ENCODE data around the gene CDH4.

Gene CDH4

DNA sequence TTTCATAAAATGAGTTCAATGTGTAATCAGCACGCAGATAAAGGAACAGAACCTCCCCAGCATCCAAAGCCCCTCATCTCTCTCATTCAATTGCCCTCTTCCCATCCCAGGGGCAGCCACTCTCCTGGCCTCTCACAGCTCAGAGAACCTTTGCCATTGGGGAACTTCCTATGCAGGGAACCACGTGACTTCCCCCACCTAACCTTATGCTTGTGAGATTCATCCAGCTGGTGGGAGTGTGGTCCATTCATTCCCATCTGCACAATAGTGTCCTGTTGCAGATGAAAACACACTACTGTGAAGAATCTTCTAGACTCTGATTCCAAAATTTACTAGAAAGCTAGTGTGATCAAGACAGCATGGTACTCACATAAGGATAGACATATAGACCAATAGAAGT is 299.3 kb downstream of the CDH4 start:
- Histone ChIP-seq H3K4me3 (ENCODE audit: low read depth, low read length) (no peak overlapping the region), H3K36me3 (ENCODE audit: control insufficient read depth, insufficient read depth, low read length) (no peaks in the 10 kb centered on the region), H3K27me3 (ENCODE audit: control insufficient read depth, insufficient read depth, low read length) (peaks cover 4% of the 10 kb centered on the region; the same call in 1 of the 2 replicates), H3K9me3 (ENCODE audit: control insufficient read depth, insufficient read depth, low read length) (peaks cover 9% of the 10 kb centered on the region; the same call in 1 of the 2 replicates), H3K9ac (ENCODE audit: low read depth, low read length) (no peak overlapping the region), H3K27ac (ENCODE audit: low read depth, low read length) (no peak overlapping the region), H3K4me1 (ENCODE audit: control insufficient read depth, insufficient read depth, low read length) (no peaks in the 10 kb centered on the region)

GRCh38 chr20:61554617-61555016 is 302.6 kb downstream of the CDH4 start:
- Histone ChIP-seq H3K27me3 (ENCODE audit: control insufficient read depth, insufficient read depth, low read length) (peaks cover 4% of the 10 kb centered on the region; the same call in 1 of the 2 replicates), H3K36me3 (ENCODE audit: control insufficient read depth, insufficient read depth, low read length) (no peaks in the 10 kb centered on the region), H3K9ac (ENCODE audit: low read depth, low read length) (no peak overlapping the region), H3K4me3 (ENCODE audit: low read depth, low read length) (no peak overlapping the region), H3K27ac (ENCODE audit: low read depth, low read length) (no peak overlapping the region), H3K9me3 (ENCODE audit: control insufficient read depth, insufficient read depth, low read length) (peaks cover 9% of the 10 kb centered on the region; the same call in 1 of the 2 replicates), H3K4me1 (ENCODE audit: control insufficient read depth, insufficient read depth, low read length) (no peaks in the 10 kb centered on the region)

DNA sequence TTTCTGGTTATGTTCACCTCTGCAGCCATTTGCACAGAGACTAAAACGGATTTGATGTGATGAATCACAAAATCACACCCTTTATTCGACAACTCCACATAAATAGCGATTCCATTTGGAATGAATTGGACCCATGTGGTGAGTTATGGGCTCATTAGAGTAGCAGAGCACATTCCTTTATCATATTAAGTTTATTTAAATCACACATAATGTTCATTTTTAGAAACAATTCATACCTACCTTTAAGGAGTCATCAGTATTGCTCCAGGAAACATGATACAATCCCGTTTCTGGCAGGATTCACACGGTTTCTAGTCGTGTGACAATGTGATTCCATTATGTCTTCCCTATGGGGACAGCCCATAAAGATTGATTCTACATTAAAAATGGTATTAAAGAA is 303.5 kb downstream of the CDH4 start:
- Histone ChIP-seq H3K4me1 (ENCODE audit: control insufficient read depth, insufficient read depth, low read length) (peaks cover 4% of the 10 kb centered on the region; the same call in 1 of the 2 replicates), H3K4me3 (ENCODE audit: low read depth, low read length) (no peak overlapping the region), H3K27ac (ENCODE audit: low read depth, low read length) (no peak overlapping the region), H3K9me3 (ENCODE audit: control insufficient read depth, insufficient read depth, low read length) (peaks cover 9% of the 10 kb centered on the region; the same call in 1 of the 2 replicates), H3K27me3 (ENCODE audit: control insufficient read depth, insufficient read depth, low read length) (peaks cover 4% of the 10 kb centered on the region; the same call in 1 of the 2 replicates), H3K9ac (ENCODE audit: low read depth, low read length) (no peak overlapping the region), H3K36me3 (ENCODE audit: control insufficient read depth, insufficient read depth, low read length) (no peaks in the 10 kb centered on the region)

GRCh38 chr20:61556111-61556510 is 304.1 kb downstream of the CDH4 start:
- H3K4me1 ChIP-seq (ENCODE audit: control insufficient read depth, insufficient read depth, low read length), result peaks cover 4% of the 10 kb centered on the region; the same call in 1 of the 2 replicates
- H3K27ac ChIP-seq (ENCODE audit: low read depth, low read length), result no peak overlapping the region
- H3K9me3 ChIP-seq (ENCODE audit: control insufficient read depth, insufficient read depth, low read length), result peaks cover 9% of the 10 kb centered on the region; the same call in 1 of the 2 replicates
- H3K27me3 ChIP-seq (ENCODE audit: control insufficient read depth, insufficient read depth, low read length), result peaks cover 4% of the 10 kb centered on the region; the same call in 1 of the 2 replicates
- H3K4me3 ChIP-seq (ENCODE audit: low read depth, low read length), result no peak overlapping the region
- no peak overlapping the region for H3K9ac ChIP-seq (ENCODE audit: low read depth, low read length)
- no peaks in the 10 kb centered on the region for H3K36me3 ChIP-seq (ENCODE audit: control insufficient read depth, insufficient read depth, low read length)

DNA sequence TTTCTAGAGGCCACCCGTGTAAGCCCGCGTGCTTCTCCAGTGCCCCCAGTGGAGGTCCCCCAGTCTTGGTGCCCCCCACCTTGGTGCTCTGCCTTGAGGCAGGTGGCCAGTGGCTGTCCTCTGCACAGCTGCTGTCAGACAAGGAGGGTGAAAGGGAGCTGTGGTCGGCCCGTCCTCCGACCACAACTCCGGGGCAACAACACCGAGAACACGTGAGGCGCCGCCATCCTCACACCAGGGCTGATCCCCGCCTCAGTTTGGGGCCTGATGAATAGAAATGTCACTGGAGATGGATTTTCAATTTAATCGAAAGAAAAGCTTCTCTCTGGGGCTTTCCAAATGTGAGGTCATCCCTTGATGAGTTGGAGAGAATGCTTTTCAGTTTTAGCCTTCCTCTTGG is 304.6 kb downstream of the CDH4 start:
- H3K4me3 ChIP-seq (ENCODE audit: low read depth, low read length), result no peak overlapping the region
- H3K27ac ChIP-seq (ENCODE audit: low read depth, low read length), result no peak overlapping the region

GRCh38 chr20:61557621-61558020 is 305.6 kb downstream of the CDH4 start:
- no peak overlapping the region for H3K4me3 ChIP-seq (ENCODE audit: low read depth, low read length)
- peaks cover 4% of the 10 kb centered on the region; the same call in 1 of the 2 replicates for H3K27me3 ChIP-seq (ENCODE audit: control insufficient read depth, insufficient read depth, low read length)
- H3K36me3 ChIP-seq (ENCODE audit: control insufficient read depth, insufficient read depth, low read length), result no peaks in the 10 kb centered on the region
- no peaks in the 10 kb centered on the region for H3K9me3 ChIP-seq (ENCODE audit: control insufficient read depth, insufficient read depth, low read length)
- H3K9ac ChIP-seq (ENCODE audit: low read depth, low read length), result no peak overlapping the region
- H3K4me1 ChIP-seq (ENCODE audit: control insufficient read depth, insufficient read depth, low read length), result peaks cover 4% of the 10 kb centered on the region; the same call in 1 of the 2 replicates
- H3K27ac ChIP-seq (ENCODE audit: low read depth, low read length), result no peak overlapping the region

More for the DNA sequence above, 304.6 kb downstream of the CDH4 start:
- Histone ChIP-seq H3K9me3 (ENCODE audit: control insufficient read depth, insufficient read depth, low read length) (peaks cover 7% of the 10 kb centered on the region; the same call in 1 of the 2 replicates), H3K9ac (ENCODE audit: low read depth, low read length) (no peak overlapping the region), H3K27me3 (ENCODE audit: control insufficient read depth, insufficient read depth, low read length) (peaks cover 4% of the 10 kb centered on the region; the same call in 1 of the 2 replicates), H3K4me1 (ENCODE audit: control insufficient read depth, insufficient read depth, low read length) (peaks cover 4% of the 10 kb centered on the region; the same call in 1 of the 2 replicates), H3K36me3 (ENCODE audit: control insufficient read depth, insufficient read depth, low read length) (no peaks in the 10 kb centered on the region)

DNA sequence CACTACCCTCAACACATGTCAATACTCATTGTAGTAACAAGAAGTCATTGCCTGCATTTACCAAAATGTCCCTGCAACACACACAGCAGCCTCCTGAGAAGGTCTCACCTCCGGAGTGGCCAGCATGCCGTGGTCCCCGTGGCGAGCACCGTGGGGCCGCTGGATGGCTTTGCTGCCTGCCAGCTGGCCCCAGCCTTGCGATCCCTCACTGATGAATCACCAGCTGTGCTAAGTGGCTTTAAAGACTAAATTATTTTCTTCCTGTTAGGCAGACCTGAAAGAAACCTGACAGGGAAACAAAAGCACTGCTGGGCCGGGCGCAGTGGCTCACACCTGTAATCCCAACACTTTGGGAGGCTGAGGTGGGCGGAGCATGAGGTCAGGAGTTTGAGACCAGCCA is 306.7 kb downstream of the CDH4 start:
- Histone ChIP-seq H3K9me3 (ENCODE audit: control insufficient read depth, insufficient read depth, low read length) (no peaks in the 10 kb centered on the region), H3K27ac (ENCODE audit: low read depth, low read length) (no peak overlapping the region), H3K36me3 (ENCODE audit: control insufficient read depth, insufficient read depth, low read length) (no peaks in the 10 kb centered on the region), H3K27me3 (ENCODE audit: control insufficient read depth, insufficient read depth, low read length) (no peaks in the 10 kb centered on the region), H3K9ac (ENCODE audit: low read depth, low read length) (no peak overlapping the region), H3K4me3 (ENCODE audit: low read depth, low read length) (no peak overlapping the region), H3K4me1 (ENCODE audit: control insufficient read depth, insufficient read depth, low read length) (peaks cover 7% of the 10 kb centered on the region; the same call in 1 of the 2 replicates)

DNA sequence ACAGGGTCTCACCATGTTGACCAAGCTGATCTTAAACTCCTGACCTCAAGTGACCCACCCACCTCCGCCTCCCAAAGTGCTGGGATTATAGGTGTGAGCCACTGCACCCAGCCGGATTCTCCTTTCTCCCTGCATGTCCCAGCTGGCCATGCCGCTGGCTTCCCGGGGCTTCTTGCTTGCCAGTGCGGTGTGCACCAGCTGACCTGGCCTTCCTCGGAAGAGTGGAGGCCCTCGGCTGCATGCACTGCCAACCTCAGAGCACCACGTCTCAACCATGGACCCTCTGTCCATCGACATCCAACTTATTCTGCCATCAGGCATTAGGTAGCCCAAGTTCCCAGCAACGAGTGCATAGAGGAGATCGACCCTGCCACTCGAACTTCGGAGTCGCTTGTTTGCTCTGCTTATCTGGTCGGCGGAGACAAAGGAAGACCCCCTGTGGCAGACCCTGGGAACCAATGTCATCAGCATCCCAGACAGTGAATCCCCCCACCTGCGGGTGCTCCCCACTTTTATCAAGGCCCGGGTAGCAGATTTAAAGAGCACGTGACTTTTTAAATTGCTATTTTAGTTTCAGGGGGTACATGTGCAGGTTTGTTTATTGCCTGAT is 307.8 kb downstream of the CDH4 start:
- no peak overlapping the region for H3K9ac ChIP-seq (ENCODE audit: low read depth, low read length)

GRCh38 chr20:61560361-61560853 is 308.3 kb downstream of the CDH4 start:
- Histone ChIP-seq H3K9me3 (ENCODE audit: control insufficient read depth, insufficient read depth, low read length) (no peaks in the 10 kb centered on the region), H3K36me3 (ENCODE audit: control insufficient read depth, insufficient read depth, low read length) (no peaks in the 10 kb centered on the region)

More for the DNA sequence above, 307.8 kb downstream of the CDH4 start:
- H3K4me3 ChIP-seq (ENCODE audit: low read depth, low read length), result no peak overlapping the region
- H3K27ac ChIP-seq (ENCODE audit: low read depth, low read length), result no peak overlapping the region
- H3K9me3 ChIP-seq (ENCODE audit: control insufficient read depth, insufficient read depth, low read length), result no peaks in the 10 kb centered on the region
- H3K4me1 ChIP-seq (ENCODE audit: control insufficient read depth, insufficient read depth, low read length), result peaks cover 7% of the 10 kb centered on the region; the same call in 1 of the 2 replicates
- no peaks in the 10 kb centered on the region for H3K27me3 ChIP-seq (ENCODE audit: control insufficient read depth, insufficient read depth, low read length)
- H3K36me3 ChIP-seq (ENCODE audit: control insufficient read depth, insufficient read depth, low read length), result no peaks in the 10 kb centered on the region

GRCh38 chr20:61561111-61561830 is 309.2 kb downstream of the CDH4 start:
- Histone ChIP-seq H3K27ac (ENCODE audit: low read depth, low read length) (no peak overlapping the region), H3K9ac (ENCODE audit: low read depth, low read length) (no peak overlapping the region), H3K4me3 (ENCODE audit: low read depth, low read length) (no peak overlapping the region), H3K9me3 (ENCODE audit: control insufficient read depth, insufficient read depth, low read length) (no peaks in the 10 kb centered on the region), H3K36me3 (ENCODE audit: control insufficient read depth, insufficient read depth, low read length) (no peaks in the 10 kb centered on the region), H3K4me1 (ENCODE audit: control insufficient read depth, insufficient read depth, low read length) (peaks cover 7% of the 10 kb centered on the region; the same call in 1 of the 2 replicates), H3K27me3 (ENCODE audit: control insufficient read depth, insufficient read depth, low read length) (no peaks in the 10 kb centered on the region)

More at GRCh38 chr20:61560361-61560853, 308.3 kb downstream of the CDH4 start:
- H3K4me3 ChIP-seq (ENCODE audit: low read depth, low read length), result no peak overlapping the region
- no peak overlapping the region for H3K9ac ChIP-seq (ENCODE audit: low read depth, low read length)
- H3K27ac ChIP-seq (ENCODE audit: low read depth, low read length), result no peak overlapping the region
- no peaks in the 10 kb centered on the region for H3K27me3 ChIP-seq (ENCODE audit: control insufficient read depth, insufficient read depth, low read length)
- peaks cover 7% of the 10 kb centered on the region; the same call in 1 of the 2 replicates for H3K4me1 ChIP-seq (ENCODE audit: control insufficient read depth, insufficient read depth, low read length)

- H3K27ac ChIP-seq (ENCODE audit: low read depth, low read length), result no peak overlapping the region
- peaks cover 19% of the 10 kb centered on the region for H3K4me1 ChIP-seq (ENCODE audit: control insufficient read depth, insufficient read depth, low read length)
- no peak overlapping the region for H3K9ac ChIP-seq (ENCODE audit: low read depth, low read length)
- H3K27me3 ChIP-seq (ENCODE audit: control insufficient read depth, insufficient read depth, low read length), result no peaks in the 10 kb centered on the region
- no peaks in the 10 kb centered on the region for H3K9me3 ChIP-seq (ENCODE audit: control insufficient read depth, insufficient read depth, low read length)
- no peak overlapping the region for H3K4me3 ChIP-seq (ENCODE audit: low read depth, low read length)
- no peaks in the 10 kb centered on the region for H3K36me3 ChIP-seq (ENCODE audit: control insufficient read depth, insufficient read depth, low read length)
Observed at GRCh38 chr20:61562491-61562890, 310.4 kb downstream of the CDH4 start.
